Parathyroid adenoma (tissue), 2 donors: ENCODE measurements around the gene FAM78A.

Source experiments
- H2AFZ ChIP-seq: fragments of 300-600 bp; sonication (generic); one replicate; pipeline ENCODE4 v1.7.0; 2017; ENCODE audit warnings: antibody characterized with exemption, mild to moderate bottlenecking
- H3K27ac ChIP-seq: fragments of 300-600 bp; sonication (generic); one replicate; pipeline ENCODE4 v1.7.0; 2017
- H3K27me3 ChIP-seq: fragments of 300-600 bp; sonication (generic); one replicate; pipeline ENCODE4 v1.7.0; 2017; ENCODE audit warnings: low read length; ENCODE audit not compliant: control insufficient read depth, insufficient read depth
- H3K36me3 ChIP-seq: fragments of 300-600 bp; sonication (generic); one replicate; pipeline ENCODE4 v1.7.0; 2017; ENCODE audit warnings: low read length; ENCODE audit not compliant: control insufficient read depth, insufficient read depth
- H3K4me1 ChIP-seq: fragments of 300-600 bp; sonication (generic); one replicate; pipeline ENCODE4 v1.7.0; 2017; ENCODE audit warnings: control low read depth
- H3K4me2 ChIP-seq: fragments of 300-600 bp; sonication (generic); one replicate; pipeline ENCODE4 v1.7.0; 2017; ENCODE audit warnings: low read length
- H3K4me3 ChIP-seq: fragments of 300-600 bp; sonication (generic); one replicate; pipeline ENCODE4 v1.7.0; 2017; ENCODE audit warnings: low read depth, low read length
- H3K79me2 ChIP-seq: fragments of 300-600 bp; sonication (generic); one replicate; pipeline ENCODE4 v1.7.0; 2017; ENCODE audit warnings: control low read depth
- H3K9ac ChIP-seq: fragments of 300-600 bp; sonication (generic); one replicate; pipeline ENCODE4 v1.7.0; 2017; ENCODE audit warnings: mild to moderate bottlenecking
- H3K9me3 ChIP-seq: fragments of 300-600 bp; sonication (generic); one replicate; pipeline ENCODE4 v1.7.0; 2017; ENCODE audit warnings: low read length; ENCODE audit not compliant: control insufficient read depth
- CTCF ChIP-seq: fragments of 300-600 bp; sonication (generic); IDR thresholded peaks from one replicate; pipeline ENCODE4 v1.7.0; 2017; ENCODE audit warnings: antibody characterized with exemption, mild to moderate bottlenecking
- donor health status: primary hyperparathyroidism.

The FAM78A gene

GRCh38 chr9:131237291-131237690, 39.0 kb downstream of the FAM78A start:
- no peaks in the 10 kb centered on the region for H3K9me3 ChIP-seq
- no peaks in the 10 kb centered on the region for H3K27me3 ChIP-seq
- no peaks in the 10 kb centered on the region for H3K79me2 ChIP-seq
- no peak overlapping the region for H3K27ac ChIP-seq
- TF ChIP-seq CTCF, result no peak
- H3K36me3 ChIP-seq, result no peaks in the 10 kb centered on the region
- H3K4me2 ChIP-seq, result no peak overlapping the region
- H3K4me1 ChIP-seq, result peaks cover 5% of the 10 kb centered on the region
- H3K9ac ChIP-seq, result no peak overlapping the region
- no peak overlapping the region for H3K4me3 ChIP-seq
- no peak overlapping the region for H2AFZ ChIP-seq

GRCh38 chr9:131236761-131237160, 39.5 kb downstream of the FAM78A start:
- Histone ChIP-seq H3K27ac (no peak overlapping the region), H3K79me2 (no peaks in the 10 kb centered on the region), H2AFZ (no peak overlapping the region), H3K27me3 (no peaks in the 10 kb centered on the region), H3K4me1 (peaks cover 5% of the 10 kb centered on the region), H3K36me3 (no peaks in the 10 kb centered on the region), H3K9me3 (no peaks in the 10 kb centered on the region), H3K9ac (no peak overlapping the region), H3K4me2 (no peak overlapping the region), H3K4me3 (no peak overlapping the region)
- TF ChIP-seq CTCF, result no peak

- no peak overlapping the region for H2AFZ ChIP-seq
- H3K27ac ChIP-seq, result no peak overlapping the region
Measured at GRCh38 chr9:131236161-131236560, 40.1 kb downstream of the FAM78A start.

GRCh38 chr9:131235480-131235851, 40.8 kb downstream of the FAM78A start:
- Histone ChIP-seq H3K4me1 (peaks cover 5% of the 10 kb centered on the region), H3K27me3 (no peaks in the 10 kb centered on the region), H3K9me3 (no peaks in the 10 kb centered on the region), H3K36me3 (no peaks in the 10 kb centered on the region), H2AFZ (no peak overlapping the region), H3K79me2 (no peaks in the 10 kb centered on the region), H3K4me2 (no peak overlapping the region), H3K27ac (no peak overlapping the region), H3K4me3 (no peak overlapping the region), H3K9ac (no peak overlapping the region)
- TF ChIP-seq CTCF, result no peak

More at GRCh38 chr9:131236161-131236560, 40.1 kb downstream of the FAM78A start:
- no peak overlapping the region for H3K4me2 ChIP-seq
- no peaks in the 10 kb centered on the region for H3K36me3 ChIP-seq
- no peak overlapping the region for H3K4me3 ChIP-seq
- no peaks in the 10 kb centered on the region for H3K79me2 ChIP-seq
- no peaks in the 10 kb centered on the region for H3K27me3 ChIP-seq
- H3K9me3 ChIP-seq, result no peaks in the 10 kb centered on the region
- no peak overlapping the region for H3K9ac ChIP-seq
- H3K4me1 ChIP-seq, result peaks cover 5% of the 10 kb centered on the region
- TF ChIP-seq CTCF, result no peak

GRCh38 chr9:131234799-131235479, 41.4 kb downstream of the FAM78A start:
- Histone ChIP-seq H3K27ac (no peak overlapping the region), H3K4me1 (peaks cover 5% of the 10 kb centered on the region), H3K9ac (no peak overlapping the region), H2AFZ (no peak overlapping the region), H3K4me2 (no peak overlapping the region), H3K9me3 (no peaks in the 10 kb centered on the region), H3K27me3 (no peaks in the 10 kb centered on the region), H3K4me3 (no peak overlapping the region), H3K79me2 (no peaks in the 10 kb centered on the region), H3K36me3 (no peaks in the 10 kb centered on the region)
- TF ChIP-seq CTCF, result no peak
